OCI-M1 (cell line): ENCODE measurements around the gene TBX1.

Experiments
- DNase-seq: peaks from one replicate; lab custom pipeline; 2025; lab: John Stamatoyannopoulos, UW

Gene TBX1

DNA sequence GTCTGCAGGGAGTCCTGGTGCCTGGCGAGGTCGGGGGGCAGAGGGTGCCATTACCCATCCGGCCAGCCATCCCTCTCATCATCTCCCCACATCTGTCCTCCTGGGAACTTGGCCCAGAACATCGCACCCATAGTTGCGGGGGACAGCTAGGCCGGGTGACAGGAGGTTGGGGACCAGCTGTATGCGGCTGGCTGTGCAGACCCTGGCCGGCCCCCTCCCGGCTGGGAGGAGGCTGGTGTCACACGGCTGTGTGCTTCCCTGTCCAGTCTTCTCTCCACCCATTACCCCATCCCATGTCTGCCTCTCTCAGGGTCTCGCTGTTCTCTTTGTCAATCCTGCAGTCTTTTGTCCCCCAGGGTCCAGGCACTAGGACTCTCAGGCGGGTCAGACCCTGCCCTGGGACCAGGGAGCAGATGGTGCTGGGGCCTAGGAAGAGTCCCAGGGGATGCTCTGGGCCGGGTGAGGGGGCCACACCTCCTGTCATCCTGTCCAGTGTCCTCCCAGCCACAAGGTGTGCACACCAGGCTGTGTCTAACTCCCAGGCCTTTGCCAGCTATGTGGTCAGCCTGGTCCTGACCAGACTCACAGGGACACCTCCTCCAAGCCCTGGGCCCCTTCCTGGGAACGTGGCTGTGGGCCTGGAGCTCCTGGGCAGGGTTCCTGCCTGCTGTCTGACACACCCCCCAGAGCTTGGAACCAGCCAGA lies 6.4 kb upstream of the TBX1 start:
- DNase-seq, result no peak

DNA sequence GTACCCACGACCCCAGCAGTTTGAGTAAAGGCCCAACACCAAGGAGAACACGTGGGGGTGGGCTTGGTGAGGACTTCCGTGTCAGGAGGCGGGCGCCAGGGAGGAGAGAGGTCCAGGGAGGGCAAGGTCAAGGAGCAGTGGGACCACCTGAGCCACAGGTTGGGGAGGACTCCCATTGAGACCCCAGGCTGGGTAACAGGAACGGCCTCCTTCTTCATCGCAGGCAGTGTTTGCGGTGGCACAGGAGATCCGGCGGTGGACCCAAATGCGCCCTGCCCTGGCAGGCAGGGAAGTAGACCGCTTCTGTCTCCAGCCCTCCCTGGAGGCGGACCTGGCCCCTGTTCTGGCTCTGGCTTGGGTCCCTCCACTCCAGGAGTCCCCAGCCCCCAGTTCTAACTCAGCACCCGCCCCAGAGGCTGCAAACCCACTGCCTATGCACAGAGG lies 5.9 kb upstream of the TBX1 start:
- DNase-seq, result no peak

DNA sequence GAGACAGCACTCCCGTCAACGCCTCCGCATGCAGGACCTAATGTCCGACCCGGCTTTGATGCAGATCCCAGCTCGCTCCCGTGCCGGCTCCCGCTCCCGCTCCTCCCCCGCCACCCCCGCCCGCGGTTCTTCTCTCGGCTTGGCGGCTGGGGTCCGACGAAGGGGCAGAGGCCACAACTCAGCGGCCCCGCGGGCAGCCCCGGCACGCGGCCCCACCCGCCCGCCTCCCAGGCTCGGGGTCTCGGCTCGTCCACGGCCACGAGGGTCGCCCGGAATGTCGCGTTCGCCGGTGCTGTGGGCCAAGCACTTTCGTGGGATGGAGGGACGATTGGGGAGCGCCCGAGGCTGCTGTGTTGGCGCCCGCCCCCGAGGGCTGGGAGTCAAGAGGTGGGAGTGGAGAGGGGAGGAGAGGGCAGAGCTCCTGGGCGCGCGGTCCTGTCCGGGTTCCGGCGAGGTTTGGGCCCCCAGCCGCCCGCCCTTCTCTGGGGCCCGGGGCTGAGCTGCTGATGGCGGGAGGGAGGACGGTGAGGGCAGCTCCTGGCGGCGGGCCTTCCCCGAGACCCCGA lies 5.3 kb upstream of the TBX1 start:
- no peak for DNase-seq

DNA sequence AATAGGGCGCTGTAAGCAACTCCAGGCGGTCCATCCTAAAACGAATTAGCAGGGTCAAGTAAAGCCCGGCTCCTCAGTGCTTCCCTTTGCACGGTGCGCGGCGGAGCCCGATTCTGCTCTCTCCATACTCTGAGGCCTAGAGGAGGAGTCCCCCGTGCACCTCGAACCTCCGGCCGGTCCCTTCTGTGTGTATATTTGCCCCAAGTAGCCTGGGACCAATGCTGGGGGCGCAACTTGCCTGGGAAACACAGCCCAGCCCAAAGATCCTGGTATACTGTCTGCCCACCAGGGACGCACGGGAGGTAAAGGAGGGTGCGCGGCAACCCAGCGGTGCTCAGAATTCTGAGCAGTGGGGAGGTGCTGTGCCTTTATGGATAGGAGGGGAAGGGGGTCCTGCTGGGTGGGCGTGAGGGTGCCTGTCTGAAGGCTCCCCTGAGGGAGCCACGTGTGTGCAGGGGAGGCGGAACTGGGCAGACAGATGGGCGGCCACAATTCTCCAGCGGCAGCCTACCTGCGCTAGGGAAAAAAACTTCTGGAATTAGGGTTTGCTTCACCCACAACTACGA lies 4.8 kb upstream of the TBX1 start:
- no peak for DNase-seq

DNA sequence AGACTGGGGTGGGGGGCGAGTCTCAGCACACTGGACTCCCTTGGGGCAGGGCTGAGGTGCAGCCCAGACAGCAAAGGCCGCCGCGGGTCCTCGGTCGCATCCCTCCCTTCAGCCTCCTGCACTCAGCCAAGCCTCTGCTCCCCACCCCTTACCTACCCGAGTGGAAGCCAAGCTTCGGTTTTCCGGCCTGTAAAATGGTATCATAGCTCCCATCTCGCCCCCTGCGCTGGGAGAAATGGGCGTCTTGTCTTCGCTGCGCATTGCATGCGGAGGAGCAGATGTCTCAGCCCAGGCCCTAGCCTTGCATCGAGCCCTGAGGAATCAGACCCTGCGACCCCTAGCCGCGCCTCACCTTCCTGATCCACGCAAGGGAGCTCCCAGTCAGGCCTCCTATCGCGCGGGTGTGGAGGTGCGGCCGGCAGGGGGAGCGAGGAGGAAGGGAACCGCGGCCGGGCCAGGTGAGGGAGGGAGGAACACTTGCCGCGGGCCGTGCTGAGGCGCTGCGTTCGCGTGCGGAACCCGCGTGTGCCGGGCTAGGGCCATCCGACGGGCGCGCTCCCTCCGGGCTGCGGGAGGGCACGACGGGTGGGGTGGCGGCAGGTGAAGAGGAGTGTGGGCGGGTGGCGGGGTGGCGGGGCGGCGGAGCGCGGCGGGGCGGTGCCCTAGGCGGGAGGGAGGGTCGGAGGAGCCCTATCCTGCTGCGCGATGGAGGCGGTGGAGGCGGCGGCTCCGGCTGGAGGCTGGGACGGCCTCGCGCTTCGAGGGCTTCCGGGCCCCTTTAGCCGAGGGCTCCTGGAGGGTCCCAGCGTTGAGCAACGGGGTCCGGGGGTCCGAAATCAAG lies 4.1 kb upstream of the TBX1 start:
- DNase-seq, result no peak

DNA sequence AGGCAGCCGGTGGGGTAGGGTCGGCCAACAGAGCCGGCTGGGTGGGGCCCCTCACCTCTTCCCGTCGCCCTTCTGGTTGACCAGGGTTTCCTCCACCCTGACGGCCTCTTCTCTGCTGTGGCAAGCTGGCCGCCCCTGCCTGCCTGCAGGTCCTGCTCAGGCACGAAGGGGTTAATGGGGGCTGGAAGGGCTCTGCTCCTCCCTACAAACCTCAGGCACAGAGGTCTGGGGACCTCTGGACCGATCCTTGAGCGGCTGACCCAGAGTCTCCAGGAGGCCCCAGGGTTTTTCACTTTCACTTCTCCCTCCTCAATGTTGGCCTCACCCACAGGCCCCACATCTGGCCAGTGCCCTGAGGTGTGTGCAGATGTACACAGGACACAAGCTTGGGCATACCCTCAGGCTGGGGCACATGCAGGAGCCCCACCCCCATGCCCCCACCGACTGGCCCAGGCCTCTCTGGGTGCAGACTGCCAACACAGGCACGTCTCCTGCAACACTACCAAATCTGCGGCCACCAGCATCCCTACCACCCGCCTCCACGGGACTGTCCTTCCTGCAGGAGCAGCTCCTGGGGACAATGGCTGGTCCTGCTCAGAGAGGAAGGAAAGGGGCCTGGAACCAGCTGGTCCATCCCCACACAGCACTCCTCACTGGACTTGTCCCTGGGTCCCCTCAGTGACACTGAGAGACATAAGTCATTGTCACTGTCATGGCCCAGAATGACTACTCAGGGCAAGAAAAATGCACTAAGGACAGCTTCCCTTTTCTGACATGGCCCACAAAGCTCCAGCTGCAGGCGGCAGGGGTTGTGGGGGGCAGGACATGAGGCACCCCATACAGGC lies 3.2 kb upstream of the TBX1 start:
- DNase-seq, result no peak

DNA sequence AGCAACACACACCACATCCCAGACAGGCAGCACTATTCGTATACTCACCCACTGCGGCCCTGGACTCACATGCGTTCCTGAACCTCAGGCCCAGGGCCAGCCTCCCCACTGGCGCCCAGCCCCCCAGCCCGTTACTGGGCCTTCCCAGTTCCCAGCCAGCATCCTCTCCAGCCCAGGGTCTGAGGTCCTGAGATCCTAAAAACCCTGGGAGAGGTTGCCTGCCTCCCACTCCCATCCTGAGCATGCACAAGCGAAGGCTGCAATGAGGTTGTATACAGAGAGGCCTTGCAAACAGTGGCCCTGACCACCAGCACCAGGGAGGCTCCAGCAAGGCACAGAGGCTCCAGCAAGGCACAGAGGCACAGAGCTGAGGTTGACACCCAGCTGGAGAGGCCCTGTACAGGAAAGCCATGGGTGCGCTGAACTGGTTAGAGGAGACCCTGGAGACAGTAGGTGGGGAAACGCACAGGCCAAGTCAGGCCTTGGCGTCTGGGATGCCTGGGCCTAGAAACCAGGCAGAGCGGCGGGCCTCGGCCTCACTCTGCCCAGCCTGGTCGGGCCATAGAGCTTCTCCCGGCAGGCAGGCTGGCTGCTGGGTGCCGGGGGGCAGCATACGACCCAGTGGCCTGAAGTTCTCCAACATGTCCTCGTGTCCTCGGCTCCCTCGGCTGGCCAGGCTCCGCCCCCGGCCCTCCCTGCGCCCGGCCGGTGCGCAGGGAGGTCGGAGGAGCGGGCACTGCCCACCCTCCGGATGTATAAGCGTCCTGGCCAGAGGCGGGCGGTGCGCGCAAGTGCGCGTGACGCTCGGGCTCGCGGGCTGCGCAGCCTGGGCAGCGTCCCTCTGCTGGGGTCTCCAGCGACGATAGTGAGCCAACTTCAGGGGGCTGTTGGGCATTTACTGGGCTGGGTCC lies 2.3 kb upstream of the TBX1 start:
- no peak for DNase-seq

DNA sequence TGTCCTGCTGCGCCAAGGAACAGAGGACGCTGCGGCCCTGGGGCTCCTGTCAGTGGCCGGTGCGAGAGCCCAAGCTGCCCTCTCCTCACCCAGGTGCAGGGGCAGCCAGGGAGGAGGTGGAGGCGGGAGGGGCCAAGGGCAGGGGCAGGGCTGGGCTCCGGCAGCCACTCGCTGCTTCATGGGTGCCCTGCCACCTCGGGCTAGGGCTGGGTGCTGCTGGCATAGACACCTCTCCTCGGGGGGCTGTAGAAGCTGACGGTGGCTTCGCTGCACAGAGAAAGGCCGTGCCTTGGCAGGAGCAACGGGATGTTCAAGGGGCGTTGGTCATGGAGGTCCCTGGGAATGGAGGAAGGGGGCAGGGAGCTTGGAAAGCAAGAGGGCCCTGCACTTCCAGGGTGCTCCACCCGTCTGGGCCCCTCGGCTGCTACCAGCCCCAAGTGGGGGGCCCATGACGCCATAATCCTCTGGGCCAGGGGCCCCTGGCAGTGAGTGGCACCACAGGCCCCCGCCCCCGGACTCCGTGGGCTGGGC lies 1.6 kb upstream of the TBX1 start:
- DNase-seq, result no peak

DNA sequence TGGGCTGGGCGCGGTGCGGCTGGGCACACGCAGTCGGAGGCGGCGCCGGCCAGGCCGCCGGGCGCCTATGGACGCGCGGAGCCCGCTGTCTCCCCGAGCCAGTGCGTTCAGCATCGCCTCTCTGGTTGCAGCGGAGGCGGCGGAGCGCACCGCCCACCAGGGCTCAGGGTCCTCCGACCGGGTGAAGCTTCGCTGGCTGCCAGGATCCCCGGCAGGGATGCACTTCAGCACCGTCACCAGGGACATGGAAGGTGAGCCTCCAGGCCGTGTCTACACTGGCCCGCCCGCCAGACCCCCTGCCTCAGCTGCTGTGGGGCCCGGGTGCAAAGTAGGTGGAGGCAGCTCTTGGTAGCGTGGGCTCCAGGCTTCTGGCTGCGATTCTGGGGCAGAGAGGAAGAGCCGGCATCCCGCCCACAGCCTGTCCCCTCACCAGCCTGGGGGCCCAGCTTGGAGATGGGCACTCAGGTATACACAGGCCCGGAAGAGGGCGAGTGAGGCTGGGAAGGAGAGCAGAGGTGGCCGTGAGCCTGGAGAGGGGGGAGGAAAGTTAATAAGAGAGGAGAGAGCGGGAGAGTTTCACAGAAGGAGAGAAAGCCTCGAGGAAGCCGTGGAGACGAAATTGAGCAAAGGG lies 1.0 kb upstream of the TBX1 start:
- DNase-seq, result no peak

DNA sequence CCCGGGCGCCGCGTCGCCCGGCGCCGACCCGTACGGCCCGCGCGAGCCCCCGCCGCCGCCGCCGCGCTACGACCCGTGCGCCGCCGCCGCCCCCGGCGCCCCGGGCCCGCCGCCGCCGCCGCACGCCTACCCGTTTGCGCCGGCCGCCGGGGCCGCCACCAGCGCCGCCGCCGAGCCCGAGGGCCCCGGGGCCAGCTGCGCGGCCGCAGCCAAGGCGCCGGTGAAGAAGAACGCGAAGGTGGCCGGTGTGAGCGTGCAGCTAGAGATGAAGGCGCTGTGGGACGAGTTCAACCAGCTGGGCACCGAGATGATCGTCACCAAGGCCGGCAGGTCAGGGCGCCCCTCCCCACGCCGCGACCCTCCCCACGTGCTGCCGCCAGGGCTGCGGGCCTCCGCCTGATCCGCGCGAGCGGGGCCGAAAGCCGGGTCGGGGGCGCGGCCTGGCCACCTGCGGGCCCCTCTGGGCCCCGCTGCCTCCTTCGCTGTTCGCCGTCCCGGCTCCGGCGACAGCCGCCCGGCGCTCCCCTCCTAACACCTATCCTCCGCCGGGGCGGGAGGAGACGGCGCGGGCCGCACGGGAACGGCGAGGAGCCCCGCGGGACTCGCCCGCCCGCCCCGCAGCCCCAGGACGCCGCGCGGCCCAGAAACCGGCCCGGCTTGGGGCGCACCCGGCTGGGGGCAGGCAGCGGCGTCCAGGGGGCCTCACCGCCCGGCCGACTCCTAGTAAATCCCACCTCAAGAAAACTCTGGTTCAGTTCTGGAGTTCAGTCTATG lies 560 bp downstream of the TBX1 start:
- no peak for DNase-seq

DNA sequence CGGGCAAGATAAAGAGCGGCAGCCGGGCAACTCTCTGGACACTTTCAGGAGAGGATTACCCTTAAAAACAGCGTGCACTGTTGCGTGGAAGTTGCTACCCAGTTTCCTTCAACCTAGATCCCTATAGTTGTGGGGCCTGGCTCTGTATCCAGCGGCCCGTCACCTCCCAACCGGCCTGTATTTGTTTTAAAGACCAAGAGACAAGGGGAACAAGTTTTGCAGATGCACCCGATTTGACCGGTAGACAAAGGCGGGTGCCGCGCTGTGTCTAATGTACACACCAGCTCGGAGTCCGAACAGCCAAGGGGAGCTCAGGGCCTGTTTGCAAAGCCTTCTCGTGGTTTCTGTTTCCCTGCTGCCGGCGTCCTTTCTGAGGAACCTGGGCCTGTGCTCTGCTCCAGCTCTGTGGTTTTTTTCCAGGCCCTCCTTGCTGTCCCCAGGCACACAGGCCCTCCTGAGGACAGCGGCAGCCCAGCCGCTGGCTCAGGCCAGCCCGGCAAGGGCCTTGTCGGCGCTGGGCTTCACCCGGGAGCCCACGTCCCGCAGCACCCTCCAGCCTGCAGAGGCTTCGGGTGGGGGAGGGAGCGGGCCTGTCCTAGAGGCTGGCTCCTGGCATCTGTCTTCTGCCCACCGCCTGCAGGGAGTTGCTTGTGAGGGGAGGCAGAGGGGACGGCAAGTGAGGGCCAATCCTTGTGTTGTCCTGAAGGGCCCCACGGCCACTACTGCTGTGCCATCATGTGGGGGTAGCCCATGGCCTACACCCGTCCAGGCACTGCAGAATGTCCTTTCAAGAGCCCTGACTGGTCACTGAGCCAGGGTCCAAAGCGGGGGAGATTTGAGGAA lies 1.4 kb downstream of the TBX1 start:
- DNase-seq, result no peak

DNA sequence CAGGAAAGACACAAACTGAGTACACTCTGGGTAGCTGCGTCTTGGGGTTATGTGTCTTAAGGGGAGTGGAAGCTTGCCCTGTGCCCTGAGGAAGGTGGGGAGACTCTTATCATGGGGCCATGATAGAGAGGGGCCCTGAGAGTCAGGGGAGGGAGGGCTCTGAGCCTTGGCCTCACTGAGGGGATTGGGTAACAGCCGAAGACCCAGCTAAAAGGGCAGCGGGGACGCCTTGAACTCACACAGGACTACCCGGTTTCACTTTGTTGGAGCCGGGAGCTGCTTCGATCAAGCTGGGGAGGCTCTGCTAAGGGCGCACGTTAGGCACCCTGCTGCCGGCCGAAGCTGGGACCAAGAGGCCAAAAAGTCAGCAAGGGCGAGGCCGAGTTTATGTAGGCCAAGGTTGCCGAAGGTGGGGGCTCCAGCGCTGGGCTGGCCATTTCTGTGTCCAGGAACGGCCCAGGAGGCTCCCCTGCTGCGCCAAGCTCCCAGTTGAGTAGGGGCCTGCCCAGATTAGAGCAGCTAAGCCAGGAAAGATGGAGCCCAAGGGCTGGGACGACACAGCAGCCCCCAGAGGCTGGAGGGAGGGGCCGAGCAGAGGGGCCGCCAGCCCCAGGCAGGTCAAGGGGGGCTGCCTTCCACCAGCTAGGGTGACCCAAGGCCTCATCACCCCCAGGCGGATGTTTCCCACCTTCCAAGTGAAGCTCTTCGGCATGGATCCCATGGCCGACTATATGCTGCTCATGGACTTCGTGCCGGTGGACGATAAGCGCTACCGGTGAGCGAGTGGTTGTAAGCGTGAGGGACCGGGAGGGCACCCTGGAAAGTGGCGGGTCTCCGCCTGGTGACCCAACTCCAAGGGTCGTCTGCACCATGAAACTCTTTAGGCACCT lies 2.2 kb downstream of the TBX1 start:
- DNase-seq, result no peak

DNA sequence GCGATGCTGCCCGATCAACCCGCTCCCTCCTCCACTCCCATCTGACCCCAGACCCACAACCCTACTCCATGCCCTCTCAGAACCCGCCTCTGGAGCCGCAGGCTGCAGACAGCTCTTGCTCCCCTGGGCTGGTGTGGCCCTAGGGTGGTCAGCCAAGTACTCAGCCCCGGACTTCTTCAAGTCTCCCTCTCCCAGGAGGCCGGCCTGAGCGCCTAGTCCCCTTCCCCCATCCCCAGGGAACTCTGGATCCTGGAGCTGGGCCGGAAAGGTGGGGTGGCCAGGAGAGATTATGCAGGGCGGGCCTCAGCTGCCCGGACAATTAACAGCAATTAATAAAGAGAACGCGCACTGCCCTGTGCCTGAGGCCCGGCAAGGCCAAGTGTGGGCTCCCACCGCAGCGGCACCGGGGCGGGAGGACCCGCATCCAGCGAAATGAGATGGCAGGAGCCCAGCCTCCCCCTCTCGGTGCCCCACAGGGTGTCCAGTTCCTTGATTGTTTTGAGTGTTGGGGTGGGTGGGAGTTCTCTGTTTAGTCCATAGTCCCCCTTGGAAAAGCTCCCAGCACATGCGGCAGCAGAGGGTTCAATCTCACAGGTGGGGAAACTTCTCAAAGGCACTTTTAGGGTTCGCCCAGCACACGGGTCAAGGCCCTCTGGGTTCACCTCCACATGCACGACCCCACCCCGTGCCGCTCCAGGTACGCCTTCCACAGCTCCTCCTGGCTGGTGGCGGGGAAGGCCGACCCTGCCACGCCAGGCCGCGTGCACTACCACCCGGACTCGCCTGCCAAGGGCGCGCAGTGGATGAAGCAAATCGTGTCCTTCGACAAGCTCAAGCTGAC lies 3.1 kb downstream of the TBX1 start:
- no peak for DNase-seq

DNA sequence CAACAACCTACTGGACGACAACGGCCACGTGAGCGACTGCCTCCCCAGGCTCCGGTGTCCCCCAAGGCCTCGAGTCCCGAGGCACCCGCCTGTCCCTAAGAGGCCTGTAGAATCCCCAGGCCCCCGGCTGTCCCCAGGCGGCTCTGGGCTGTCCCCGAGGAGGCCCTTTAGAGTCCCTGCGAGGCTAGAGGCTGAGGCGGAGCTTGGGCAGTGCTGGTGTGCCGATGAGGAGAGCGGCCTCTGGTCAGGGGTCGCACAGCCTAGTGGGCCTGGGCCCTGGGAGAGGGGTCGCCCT lies 3.7 kb downstream of the TBX1 start:
- DNase-seq, result no peak

DNA sequence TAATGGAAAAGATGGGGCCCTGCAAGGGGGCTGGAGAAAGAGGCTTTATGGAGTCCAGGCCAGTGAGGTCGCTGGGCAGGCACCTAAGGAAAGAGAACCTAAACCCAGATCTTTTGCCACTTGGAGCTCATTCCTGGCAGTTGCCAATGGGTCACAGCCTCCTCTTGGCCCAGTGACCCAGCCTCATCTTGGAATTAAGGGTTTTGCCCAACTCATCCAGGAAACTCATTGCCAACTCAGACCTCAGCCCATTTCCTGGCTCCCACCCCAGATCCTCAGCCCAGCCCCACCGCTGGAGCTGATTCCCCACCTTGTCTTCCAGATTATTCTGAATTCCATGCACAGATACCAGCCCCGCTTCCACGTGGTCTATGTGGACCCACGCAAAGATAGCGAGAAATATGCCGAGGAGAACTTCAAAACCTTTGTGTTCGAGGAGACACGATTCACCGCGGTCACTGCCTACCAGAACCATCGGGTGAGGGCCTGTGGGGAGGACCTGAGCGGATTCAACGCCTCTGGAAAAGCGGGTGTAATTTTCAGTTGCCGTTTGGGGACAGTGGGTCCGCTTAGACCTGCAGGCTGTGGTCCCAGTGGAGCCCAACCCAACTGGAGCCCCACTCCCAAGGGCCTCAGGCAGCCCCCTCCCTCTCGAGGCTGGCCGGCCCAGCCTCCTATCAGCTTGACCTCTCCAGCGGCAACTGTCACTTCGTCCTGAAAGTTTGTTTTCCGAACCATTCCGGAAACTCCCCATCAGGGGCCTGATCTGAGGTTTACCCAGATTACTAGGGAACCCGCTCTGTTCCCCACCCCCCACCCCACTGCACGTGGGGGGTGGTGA lies 4.3 kb downstream of the TBX1 start:
- no peak for DNase-seq
